ENCODE results near the gene LRMDA.
"Not testable (repeated sequence)": the region's sequence is repeated elsewhere in the genome, so short reads cannot be mapped to it uniquely, and the experiment has no call there.

The LRMDA gene

GRCh38 chr10:76125900-76126299 lies 694.5 kb downstream of the LRMDA start:
- DNase-seq (ENCODE audit: low read depth in 2 of 2): no peak

DNA sequence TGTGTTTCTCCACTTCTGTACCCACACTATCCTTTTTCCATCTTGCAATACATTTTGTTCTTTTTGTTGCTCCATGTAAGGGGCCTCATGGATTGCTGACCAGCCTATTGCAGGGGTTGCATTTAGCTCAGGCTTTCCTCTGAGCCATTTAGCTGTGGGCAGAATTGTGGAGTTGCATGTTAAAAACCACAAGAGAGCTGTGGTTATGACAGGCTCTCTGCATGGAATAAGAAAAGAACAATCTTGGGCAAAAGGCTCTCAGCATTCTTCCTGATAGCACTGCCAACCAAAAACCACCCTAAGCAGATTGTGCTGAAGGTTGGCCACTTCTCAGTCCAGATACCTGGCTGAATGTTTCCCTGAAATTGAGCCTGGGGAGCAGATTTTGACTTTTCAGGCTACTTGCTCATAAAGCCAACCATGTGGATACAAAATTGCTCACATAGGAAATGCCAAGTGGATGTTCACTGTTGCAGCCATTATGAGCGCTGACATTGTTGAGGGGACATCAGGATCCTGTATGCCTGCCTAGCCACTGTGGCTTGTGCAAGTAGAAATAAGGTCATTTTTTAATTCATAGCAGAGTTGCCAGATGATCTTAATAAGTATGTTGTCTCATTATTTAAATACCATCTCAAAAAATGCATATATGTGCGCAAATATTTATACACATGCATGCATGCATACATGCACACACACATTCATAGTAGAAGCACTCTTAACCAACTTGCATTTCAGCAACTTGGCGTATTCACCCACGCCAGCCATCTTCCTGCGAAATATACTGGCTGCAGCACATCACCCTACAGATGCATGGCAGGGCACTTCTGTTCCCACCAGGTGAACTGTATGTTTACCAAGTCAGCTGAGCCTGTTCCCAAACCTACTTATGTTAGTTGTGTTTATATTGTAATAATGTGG lies 695.4 kb downstream of the LRMDA start:
- DNase-seq (ENCODE audit: low read depth in 2 of 2): no peak

DNA sequence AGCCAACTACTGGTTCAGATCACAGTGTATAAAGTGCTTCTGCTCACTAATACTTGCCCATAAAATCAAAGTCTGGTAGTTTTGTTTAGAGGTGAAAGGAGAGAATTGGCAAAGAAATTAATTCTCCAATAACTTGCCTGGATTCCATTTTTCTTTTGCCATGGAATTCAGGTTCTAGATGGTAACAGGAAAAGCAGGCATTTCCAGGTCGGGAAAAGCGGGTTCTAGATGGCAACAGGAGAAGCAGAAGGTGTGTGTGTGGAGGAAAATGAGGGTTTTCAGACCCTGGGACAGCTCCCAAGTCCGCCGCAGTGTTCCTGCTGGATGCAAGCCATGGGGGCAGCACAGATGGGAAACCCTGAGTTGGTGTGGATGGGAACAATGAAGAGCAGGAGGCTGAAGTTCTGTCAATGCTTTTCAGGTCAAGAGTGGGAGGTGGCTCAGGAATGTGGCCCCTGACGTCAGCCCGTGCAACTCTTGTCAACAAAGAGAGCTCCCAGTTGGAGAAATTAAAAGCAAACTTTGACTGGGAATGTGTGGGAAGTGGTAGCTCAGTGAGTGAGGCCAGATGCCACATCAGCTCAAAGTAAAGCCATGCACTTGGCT lies 696.7 kb downstream of the LRMDA start:
- no peak for DNase-seq (ENCODE audit: low read depth in 2 of 2)

GRCh38 chr10:76129213-76129612 lies 697.8 kb downstream of the LRMDA start:
- no peak for DNase-seq (ENCODE audit: low read depth in 2 of 2)

GRCh38 chr10:76130892-76131291 lies 699.5 kb downstream of the LRMDA start:
- DNase-seq (ENCODE audit: low read depth in 2 of 2): no peak

- DNase-seq (ENCODE audit: low read depth in 2 of 2): no peak
These were observed 702.3 kb downstream of the LRMDA start for GRCh38 chr10:76133597-76134255.

DNA sequence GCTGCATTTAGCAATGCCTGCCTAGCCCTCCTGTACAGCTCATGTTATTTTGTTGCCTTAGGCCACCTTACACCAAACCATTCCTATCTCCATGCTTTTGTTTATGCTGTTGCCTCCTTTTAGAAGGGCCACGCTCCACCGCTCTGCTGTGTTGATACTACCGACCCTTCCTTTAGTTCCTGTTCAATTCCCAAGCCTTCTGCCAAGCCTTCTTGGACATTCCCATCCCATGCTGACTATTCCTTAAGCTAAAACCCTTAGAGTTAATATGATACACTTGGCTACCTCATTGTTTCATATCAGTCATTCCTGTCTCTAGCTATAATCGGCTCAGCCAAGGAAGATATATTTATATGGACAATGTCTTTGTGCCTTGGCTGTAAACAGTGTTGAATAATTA lies 705.5 kb downstream of the LRMDA start:
- no peak for DNase-seq (ENCODE audit: low read depth in 2 of 2)

DNA sequence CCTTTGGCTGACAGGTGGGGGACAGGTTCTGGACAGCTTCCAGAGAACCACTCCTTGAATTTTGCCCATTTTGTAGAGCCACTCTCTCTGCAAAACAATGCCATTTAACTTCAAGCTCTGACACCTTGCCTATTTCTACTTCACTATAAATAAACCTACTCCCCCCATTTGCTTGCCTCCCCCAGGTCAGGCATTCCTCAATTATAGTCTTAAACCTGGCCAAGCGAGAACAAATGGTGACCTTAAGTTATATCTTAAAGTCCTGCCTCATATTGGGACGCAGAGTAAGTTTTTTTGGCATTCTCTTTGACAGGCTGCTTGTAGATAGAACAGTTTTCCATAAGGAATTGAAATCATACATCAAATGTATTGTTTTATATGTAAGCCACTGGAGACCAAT lies 706.9 kb downstream of the LRMDA start:
- DNase-seq (ENCODE audit: low read depth in 2 of 2): no peak

GRCh38 chr10:76138906-76139305 lies 707.5 kb downstream of the LRMDA start:
- DNase-seq (ENCODE audit: low read depth in 2 of 2): no peak

DNA sequence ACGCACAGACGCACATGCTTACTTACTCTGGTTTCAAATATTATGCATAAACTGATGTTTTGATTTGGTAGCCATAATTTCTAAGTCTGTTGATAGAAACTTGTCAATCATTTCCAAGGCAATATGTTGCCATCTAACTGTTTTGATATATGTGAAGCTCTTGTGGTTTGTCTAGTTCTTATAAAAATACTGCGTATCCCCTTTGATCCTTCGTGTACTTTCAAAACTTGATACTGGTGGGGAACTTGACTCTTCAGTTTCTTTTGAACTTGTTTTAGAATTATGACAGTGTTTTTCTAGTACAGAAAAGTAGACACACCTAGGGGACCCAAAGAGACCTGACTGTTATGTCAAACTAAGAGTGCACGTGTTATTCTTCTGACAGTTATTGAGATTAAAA lies 708.0 kb downstream of the LRMDA start:
- DNase-seq (ENCODE audit: low read depth in 2 of 2): no peak

DNA sequence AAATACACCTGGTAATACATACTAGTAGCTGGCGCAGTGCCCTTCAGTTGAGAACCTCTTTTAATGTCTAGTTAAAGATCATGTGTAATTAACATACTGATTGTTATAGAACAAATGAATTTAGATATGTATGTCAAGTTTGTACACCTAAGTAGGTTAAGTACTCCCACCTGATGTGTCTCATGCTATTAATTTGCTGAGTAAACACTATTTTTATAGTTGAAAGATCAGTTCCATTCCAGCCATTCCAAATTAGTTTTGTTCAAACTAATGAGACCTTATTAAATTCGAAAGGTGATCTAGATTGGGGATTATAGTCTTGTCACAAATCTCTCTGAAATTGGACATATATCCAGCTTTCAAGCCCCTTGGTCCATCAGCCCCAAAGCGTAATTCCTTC lies 710.0 kb downstream of the LRMDA start:
- DNase-seq (ENCODE audit: low read depth in 2 of 2): no peak

DNA sequence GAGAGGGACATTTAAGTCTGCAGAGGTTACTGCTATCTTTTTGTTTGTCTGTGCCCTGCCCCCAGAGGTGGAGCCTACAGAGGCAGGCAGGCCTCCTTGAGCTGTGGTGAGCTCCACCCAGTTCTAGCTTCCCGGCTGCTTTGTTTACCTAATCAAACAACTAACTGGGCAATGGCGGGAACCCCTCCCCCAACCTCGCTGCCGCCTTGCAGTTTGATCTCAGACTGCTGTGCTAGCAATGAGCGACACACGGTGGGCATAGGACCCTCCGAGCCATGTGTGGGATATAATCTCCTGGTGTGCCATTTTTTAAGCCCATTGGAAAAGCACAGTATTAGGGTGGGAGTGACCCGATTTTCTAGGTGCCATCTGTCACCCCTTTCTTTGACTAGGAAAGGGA lies 716.8 kb downstream of the LRMDA start:
- DNase-seq (ENCODE audit: low read depth in 2 of 2): not testable (repeated sequence)

DNA sequence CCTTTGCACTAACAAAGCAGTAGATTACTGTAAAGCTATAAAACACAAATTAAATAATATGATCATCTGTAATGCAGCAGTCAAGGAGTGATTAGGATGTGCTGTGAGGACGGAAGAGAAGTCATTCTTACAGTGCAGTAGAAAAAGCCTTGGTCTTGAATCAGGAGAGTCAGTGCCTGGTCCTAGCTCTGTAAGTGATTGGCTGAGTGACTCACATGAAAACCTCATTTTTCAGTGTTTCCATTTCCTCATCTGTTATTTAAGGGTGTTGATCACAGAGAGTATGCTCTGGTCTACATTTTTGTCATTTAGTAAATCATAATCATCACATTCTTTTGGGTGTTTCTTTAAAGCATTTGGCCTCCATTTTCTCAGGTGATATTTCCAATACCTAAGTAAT lies 717.8 kb downstream of the LRMDA start:
- no peak for DNase-seq (ENCODE audit: low read depth in 2 of 2)

DNA sequence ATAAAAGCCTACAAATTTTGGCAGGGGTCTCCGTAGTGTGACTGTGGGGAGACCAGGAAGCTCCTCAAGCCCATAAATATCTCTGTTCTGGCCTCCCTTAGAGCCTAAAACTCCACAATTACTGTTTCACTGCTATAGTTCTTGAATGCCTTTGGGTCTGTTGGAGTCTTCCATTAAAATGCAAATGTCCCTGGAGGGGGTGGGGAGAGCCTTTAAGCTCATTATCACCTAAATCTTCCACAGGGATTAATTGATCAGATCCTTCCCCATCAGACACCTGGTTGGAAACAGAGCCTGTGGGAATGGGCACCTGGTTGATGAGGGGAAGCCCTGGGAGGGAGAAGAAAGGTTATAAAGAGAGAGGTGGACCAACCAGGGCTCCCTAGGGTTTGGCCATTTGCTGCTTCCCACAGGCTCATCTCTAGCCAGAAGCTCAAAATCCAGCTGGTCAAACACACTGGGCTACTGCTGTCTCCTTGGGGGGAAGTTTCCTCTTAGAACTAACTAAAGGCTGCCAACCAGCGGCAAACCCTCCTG lies 718.2 kb downstream of the LRMDA start:
- no peak for DNase-seq (ENCODE audit: low read depth in 2 of 2)

DNA sequence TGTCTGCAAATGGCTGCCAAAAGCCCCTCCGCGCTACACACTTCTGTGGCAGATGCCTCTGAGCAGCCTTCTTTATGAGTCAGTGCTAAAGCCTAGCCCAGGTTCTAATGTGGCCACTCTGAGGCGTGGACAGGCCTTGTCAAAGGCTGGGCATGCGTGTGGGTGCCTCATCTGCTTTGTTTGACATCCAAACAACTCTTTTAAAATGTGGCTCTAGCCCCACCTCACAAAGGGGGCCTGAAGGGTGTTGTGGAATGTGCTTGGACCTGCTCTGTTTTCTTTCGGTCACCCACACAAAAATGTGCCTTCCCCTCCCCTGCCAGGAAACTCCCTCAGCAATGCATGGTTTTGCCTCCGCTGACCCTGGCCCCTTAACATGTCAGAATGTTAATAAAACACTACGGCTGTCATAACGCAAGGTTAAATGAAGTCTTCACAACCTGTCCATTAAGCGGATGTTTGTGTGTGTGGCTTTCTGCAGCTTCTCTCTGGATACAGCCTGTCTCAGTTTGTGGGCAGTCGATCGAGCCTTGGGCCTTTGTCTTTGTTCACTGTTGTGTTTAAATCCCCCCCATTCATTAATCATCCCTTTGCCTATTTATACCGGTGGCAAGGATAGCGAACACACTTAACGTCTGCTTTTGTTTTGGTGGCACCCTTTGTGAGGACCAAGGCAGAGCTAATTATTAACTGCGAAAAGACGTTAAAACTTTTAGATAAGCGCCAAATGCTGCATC lies 718.9 kb downstream of the LRMDA start:
- no peak for DNase-seq (ENCODE audit: low read depth in 2 of 2)

- DNase-seq (ENCODE audit: low read depth in 2 of 2): no peak
These were observed 719.5 kb downstream of the LRMDA start for GRCh38 chr10:76150876-76151288.

DNA sequence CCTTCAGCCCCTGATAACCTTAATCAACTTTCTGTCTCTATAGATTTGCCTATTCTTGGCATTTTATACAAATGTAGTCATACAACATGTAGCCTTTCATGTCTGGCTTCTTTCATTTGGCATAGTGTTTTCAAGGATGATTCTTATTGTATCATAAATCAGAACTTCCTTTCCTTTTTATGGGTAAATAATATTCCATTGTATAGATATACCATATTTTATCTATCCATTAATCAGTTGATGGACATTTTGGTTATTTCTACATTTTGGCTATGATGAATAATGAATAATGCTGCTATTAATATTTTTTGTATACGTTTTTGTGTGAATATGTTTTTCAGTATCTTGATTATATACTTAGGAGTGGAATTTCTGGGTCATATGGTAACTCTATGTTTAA lies 720.8 kb downstream of the LRMDA start:
- DNase-seq (ENCODE audit: low read depth in 2 of 2): no peak

DNA sequence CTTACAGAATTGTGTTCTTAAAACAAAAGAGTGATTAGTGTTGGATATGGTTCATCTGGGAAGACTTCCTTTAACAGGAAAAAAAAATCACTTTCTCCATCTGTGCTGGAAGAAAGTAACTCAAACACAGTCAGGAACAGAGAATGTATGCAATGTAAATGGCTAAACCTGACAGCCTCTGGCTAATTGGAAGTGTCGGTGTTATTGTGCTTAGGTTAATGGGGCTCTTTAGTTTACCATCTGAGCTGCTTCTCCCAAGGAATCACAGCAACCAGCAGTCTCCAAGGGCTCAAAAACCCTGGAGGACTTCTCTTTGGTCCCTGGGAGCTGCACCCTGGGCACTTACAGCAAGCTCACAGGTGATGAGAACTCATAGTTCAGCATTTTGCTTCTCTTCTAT lies 724.5 kb downstream of the LRMDA start:
- DNase-seq (ENCODE audit: low read depth in 2 of 2): no peak

GRCh38 chr10:76160446-76161300 lies 729.2 kb downstream of the LRMDA start:
- DNase-seq (ENCODE audit: low read depth in 2 of 2): no peak

GRCh38 chr10:76161301-76161582 lies 729.8 kb downstream of the LRMDA start:
- DNase-seq (ENCODE audit: low read depth in 2 of 2): no peak

- no peak for DNase-seq (ENCODE audit: low read depth in 2 of 2)
These were observed 737.0 kb downstream of the LRMDA start for GRCh38 chr10:76168437-76168836.
